HEK293 (cell line): ENCODE data around the gene MMP24OS.

Experiments used
- GLI2 ChIP-seq: fragments of 450-650 bp; formaldehyde crosslinking; IDR thresholded peaks from 2 replicates; pipeline ENCODE4; 2017; ENCODE audit warnings: missing biosample characterization, missing genetic modification characterization, low read depth, borderline replicate concordance
- HIC1 ChIP-seq: fragments of 450-650 bp; formaldehyde crosslinking; IDR thresholded peaks from 2 replicates; pipeline ENCODE4 v1.5.1; 2016; ENCODE audit warnings: missing biosample characterization, missing genetic modification characterization
- MZF1 ChIP-seq: fragments of 450-650 bp; formaldehyde crosslinking; IDR thresholded peaks from 2 replicates; pipeline ENCODE4 v1.5.1; 2017; ENCODE audit warnings: missing biosample characterization, missing genetic modification characterization, borderline replicate concordance
- TRIM28 ChIP-seq: IDR thresholded peaks from 2 replicates; pipeline ENCODE4 v1.6.1; 2011; ENCODE audit warnings: low read length, control low read depth, borderline replicate concordance
- WT1 ChIP-seq: fragments of 450-650 bp; formaldehyde crosslinking; IDR thresholded peaks from 2 replicates; pipeline ENCODE4 v1.5.1; 2016; ENCODE audit warnings: missing biosample characterization, missing genetic modification characterization
- ZBTB17 ChIP-seq: fragments of 450-650 bp; formaldehyde crosslinking; IDR thresholded peaks from 2 replicates; pipeline ENCODE4 v1.5.1; 2016; ENCODE audit warnings: missing biosample characterization, missing genetic modification characterization
- ZBTB8A ChIP-seq: fragments of 450-650 bp; formaldehyde crosslinking; IDR thresholded peaks from 2 replicates; pipeline ENCODE4 v1.5.1; 2016; ENCODE audit warnings: missing biosample characterization, missing genetic modification characterization
- ZNF132 ChIP-seq: fragments of 450-650 bp; formaldehyde crosslinking; IDR thresholded peaks from 2 replicates; pipeline ENCODE4 v1.5.1; 2017; ENCODE audit warnings: missing biosample characterization, missing genetic modification characterization, borderline replicate concordance
- ZNF366 ChIP-seq: fragments of 450-650 bp; formaldehyde crosslinking; conservative IDR thresholded peaks from 2 replicates; pipeline ENCODE4 v1.5.1; 2016; ENCODE audit warnings: missing biosample characterization, missing genetic modification characterization
- ZNF404 ChIP-seq: fragments of 450-650 bp; formaldehyde crosslinking; IDR thresholded peaks from 2 replicates; pipeline ENCODE4 v1.5.1; 2017; ENCODE audit warnings: missing biosample characterization, missing genetic modification characterization
- ZNF488 ChIP-seq: fragments of 450-650 bp; formaldehyde crosslinking; IDR thresholded peaks from 2 replicates; pipeline ENCODE4 v1.5.1; 2016; ENCODE audit warnings: missing biosample characterization, missing genetic modification characterization
- ZNF558 ChIP-seq: fragments of 450-650 bp; formaldehyde crosslinking; IDR thresholded peaks from 2 replicates; pipeline ENCODE4 v1.5.1; 2016; ENCODE audit warnings: missing biosample characterization, missing genetic modification characterization
- ZNF585B ChIP-seq: fragments of 450-650 bp; formaldehyde crosslinking; IDR thresholded peaks from 2 replicates; pipeline ENCODE4 v1.5.1; 2016; ENCODE audit warnings: missing biosample characterization, missing genetic modification characterization
- ZNF610 ChIP-seq: fragments of 450-650 bp; formaldehyde crosslinking; IDR thresholded peaks from 2 replicates; pipeline ENCODE4 v1.5.1; 2016; ENCODE audit warnings: missing biosample characterization, missing genetic modification characterization, borderline replicate concordance
- ZNF660 ChIP-seq: fragments of 450-650 bp; IDR thresholded peaks from 2 replicates; pipeline ENCODE4 v1.5.1; 2018; ENCODE audit warnings: missing biosample characterization, mild to moderate bottlenecking, missing genetic modification characterization
- ZNF776 ChIP-seq: fragments of 450-650 bp; formaldehyde crosslinking; IDR thresholded peaks from 2 replicates; pipeline ENCODE4 v1.5.0; 2017; ENCODE audit warnings: missing biosample characterization, missing genetic modification characterization, borderline replicate concordance
- TF ChIP-seq, protein P1 (sequence below): fragments of 450-650 bp; formaldehyde crosslinking; IDR thresholded peaks from 2 replicates; pipeline ENCODE4 v1.5.1; 2016; ENCODE audit warnings: missing biosample characterization, missing genetic modification characterization
- TF ChIP-seq, protein P2 (sequence below): fragments of 450-650 bp; formaldehyde crosslinking; IDR thresholded peaks from 2 replicates; pipeline ENCODE4 v1.5.1; 2016; ENCODE audit warnings: missing biosample characterization, missing genetic modification characterization
- TF ChIP-seq, protein P3 (sequence below): fragments of 450-650 bp; formaldehyde crosslinking; IDR thresholded peaks from 2 replicates; pipeline ENCODE4 v1.5.1; 2017; ENCODE audit warnings: missing biosample characterization, missing genetic modification characterization
- TF ChIP-seq, protein P4 (sequence below): fragments of 450-650 bp; formaldehyde crosslinking; IDR thresholded peaks from 2 replicates; pipeline ENCODE4 v1.5.1; 2016; ENCODE audit warnings: missing biosample characterization, missing genetic modification characterization

The MMP24OS gene

DNA sequence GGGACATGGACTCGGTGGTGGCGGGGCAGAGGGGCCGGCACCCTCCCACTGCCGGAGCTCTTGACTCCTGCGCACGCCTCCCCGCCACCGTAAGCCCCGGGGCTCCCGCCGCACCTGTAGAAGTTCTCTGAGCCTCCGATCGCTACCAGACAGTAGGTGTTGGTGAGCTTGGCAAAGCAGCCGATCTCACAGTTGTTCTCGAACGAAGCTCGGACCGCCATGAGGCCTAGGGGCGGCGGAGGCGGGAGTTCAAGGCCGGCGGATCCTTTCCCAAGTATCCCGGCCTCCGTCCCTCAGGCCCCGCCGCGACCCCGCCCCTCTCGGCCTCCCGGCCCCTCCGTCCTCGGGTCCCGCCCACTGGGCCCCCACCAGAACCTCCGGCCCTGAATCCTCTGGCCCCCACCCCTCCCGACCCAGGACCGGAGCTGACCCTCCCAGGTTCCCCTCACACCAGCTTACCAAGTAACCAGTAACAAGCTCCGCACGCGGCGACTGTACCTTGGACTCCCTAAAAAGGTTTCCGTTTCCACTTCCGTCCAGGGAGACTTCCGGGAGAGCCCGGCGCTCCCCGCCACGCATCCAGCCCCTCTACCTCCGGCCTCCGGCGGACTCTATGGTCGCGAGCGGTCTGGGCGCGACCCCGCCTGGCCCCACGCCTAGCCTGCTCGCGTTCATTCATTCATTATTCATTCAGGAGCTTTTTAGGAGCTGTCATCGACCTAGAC lies 6.5 kb upstream of the MMP24OS start, which contains the start of gene EIF6 (continued):
- TF ChIP-seq, protein P1, sequence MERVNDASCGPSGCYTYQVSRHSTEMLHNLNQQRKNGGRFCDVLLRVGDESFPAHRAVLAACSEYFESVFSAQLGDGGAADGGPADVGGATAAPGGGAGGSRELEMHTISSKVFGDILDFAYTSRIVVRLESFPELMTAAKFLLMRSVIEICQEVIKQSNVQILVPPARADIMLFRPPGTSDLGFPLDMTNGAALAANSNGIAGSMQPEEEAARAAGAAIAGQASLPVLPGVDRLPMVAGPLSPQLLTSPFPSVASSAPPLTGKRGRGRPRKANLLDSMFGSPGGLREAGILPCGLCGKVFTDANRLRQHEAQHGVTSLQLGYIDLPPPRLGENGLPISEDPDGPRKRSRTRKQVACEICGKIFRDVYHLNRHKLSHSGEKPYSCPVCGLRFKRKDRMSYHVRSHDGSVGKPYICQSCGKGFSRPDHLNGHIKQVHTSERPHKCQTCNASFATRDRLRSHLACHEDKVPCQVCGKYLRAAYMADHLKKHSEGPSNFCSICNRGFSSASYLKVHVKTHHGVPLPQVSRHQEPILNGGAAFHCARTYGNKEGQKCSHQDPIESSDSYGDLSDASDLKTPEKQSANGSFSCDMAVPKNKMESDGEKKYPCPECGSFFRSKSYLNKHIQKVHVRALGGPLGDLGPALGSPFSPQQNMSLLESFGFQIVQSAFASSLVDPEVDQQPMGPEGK (tag by site-specific recombination), result peak; percentile 53
- TF ChIP-seq ZNF558 (no peak), TRIM28 (no peak), ZNF404 (tag by site-specific recombination) (no peak), ZNF132 (tag by site-specific recombination) (no peak), ZNF610 (peak; percentile 52; the same call in 1 of the 2 replicates), ZNF776 (tag by site-specific recombination) (no peak), WT1 (no peak), ZNF585B (tag by site-specific recombination) (no peak), ZNF488 (tag by site-specific recombination) (no peak), GLI2 (tag by site-specific recombination) (0 out of 2 replicates have a peak, but pooled peaks have one; percentile 11), MZF1 (tag by site-specific recombination) (no peak), ZBTB8A (no peak), ZBTB17 (tag by site-specific recombination) (no peak), HIC1 (tag by site-specific recombination) (no peak), ZNF366 (tag by site-specific recombination) (no peak), ZNF660 (tag by site-specific recombination) (no peak; the same call in 1 of the 2 replicates)
- TF ChIP-seq, protein P2, sequence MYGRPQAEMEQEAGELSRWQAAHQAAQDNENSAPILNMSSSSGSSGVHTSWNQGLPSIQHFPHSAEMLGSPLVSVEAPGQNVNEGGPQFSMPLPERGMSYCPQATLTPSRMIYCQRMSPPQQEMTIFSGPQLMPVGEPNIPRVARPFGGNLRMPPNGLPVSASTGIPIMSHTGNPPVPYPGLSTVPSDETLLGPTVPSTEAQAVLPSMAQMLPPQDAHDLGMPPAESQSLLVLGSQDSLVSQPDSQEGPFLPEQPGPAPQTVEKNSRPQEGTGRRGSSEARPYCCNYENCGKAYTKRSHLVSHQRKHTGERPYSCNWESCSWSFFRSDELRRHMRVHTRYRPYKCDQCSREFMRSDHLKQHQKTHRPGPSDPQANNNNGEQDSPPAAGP (tag by site-specific recombination), result no peak
- TF ChIP-seq, protein P3, sequence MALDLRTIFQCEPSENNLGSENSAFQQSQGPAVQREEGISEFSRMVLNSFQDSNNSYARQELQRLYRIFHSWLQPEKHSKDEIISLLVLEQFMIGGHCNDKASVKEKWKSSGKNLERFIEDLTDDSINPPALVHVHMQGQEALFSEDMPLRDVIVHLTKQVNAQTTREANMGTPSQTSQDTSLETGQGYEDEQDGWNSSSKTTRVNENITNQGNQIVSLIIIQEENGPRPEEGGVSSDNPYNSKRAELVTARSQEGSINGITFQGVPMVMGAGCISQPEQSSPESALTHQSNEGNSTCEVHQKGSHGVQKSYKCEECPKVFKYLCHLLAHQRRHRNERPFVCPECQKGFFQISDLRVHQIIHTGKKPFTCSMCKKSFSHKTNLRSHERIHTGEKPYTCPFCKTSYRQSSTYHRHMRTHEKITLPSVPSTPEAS (tag by site-specific recombination), result no peak
- TF ChIP-seq, protein P4, sequence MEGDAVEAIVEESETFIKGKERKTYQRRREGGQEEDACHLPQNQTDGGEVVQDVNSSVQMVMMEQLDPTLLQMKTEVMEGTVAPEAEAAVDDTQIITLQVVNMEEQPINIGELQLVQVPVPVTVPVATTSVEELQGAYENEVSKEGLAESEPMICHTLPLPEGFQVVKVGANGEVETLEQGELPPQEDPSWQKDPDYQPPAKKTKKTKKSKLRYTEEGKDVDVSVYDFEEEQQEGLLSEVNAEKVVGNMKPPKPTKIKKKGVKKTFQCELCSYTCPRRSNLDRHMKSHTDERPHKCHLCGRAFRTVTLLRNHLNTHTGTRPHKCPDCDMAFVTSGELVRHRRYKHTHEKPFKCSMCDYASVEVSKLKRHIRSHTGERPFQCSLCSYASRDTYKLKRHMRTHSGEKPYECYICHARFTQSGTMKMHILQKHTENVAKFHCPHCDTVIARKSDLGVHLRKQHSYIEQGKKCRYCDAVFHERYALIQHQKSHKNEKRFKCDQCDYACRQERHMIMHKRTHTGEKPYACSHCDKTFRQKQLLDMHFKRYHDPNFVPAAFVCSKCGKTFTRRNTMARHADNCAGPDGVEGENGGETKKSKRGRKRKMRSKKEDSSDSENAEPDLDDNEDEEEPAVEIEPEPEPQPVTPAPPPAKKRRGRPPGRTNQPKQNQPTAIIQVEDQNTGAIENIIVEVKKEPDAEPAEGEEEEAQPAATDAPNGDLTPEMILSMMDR (tag by site-specific recombination), result no peak
